Peyer's patch (tissue), 4 donors: ENCODE data around the gene SETD2. TPM values are rescaled to one million over a fixed set of nuclear protein-coding genes. Genes with fewer than 3 reads are reported as not detected.

ENCODE experiments used
- DNase-seq, 3 donors: peaks; one replicate each; pipeline ENCODE4 v3.0.0-alpha.2; 2017 to 2019
- H3K27ac ChIP-seq, 4 donors: fragments of 200-600 bp; sonication (generic); one replicate each; pipeline ENCODE4 v1.5.1; 2016 to 2019
- H3K27me3 ChIP-seq, 2 donors: fragments of 200-600 bp; sonication (generic); one replicate each; pipeline ENCODE4 v1.5.1; 2019
- H3K36me3 ChIP-seq, 3 donors: fragments of 200-600 bp; sonication (generic); one replicate each; pipeline ENCODE4 v1.5.1; 2016 to 2019
- H3K4me1 ChIP-seq, 4 donors: fragments of 200-600 bp; sonication (generic); one replicate each; pipeline ENCODE4 v1.5.1; 2016 to 2019
- H3K4me3 ChIP-seq, 4 donors: fragments of 200-600 bp; sonication (generic); 1 replicate in 3 of 4; 2 replicates in 1 of 4; pipeline ENCODE4 v1.5.1; 2016 to 2019; ENCODE audit warnings: mild to moderate bottlenecking in 1 of 4
- H3K9me3 ChIP-seq, 4 donors: fragments of 200-600 bp; sonication (generic); one replicate each; pipeline ENCODE4 v1.5.1; 2016 to 2019; ENCODE audit warnings: mild to moderate bottlenecking in 1 of 4
- POLR2A ChIP-seq, 2 donors: fragments of 450-650 bp; IDR thresholded peaks; one replicate each; pipeline ENCODE4 v1.5.1; 2017; ENCODE audit warnings: antibody characterized with exemption in 2 of 2, mild to moderate bottlenecking in 2 of 2, moderate library complexity in 2 of 2
- small RNA-seq, 2 donors: library from RNA; depleted of rRNA; stranded (forward); fragments of <200 nt; gene quantifications; one replicate each; pipeline ENCODE3, GENCODE V24; 2016
- total RNA-seq, 4 donors: library from RNA; depleted of rRNA; stranded (reverse); fragments of >200 nt; gene quantifications; one replicate each; pipeline ENCODE4 v1.1.0, GENCODE V29; 2016
- TF ChIP-seq, protein P1 (sequence below), 6 experiments: fragments of 450-650 bp in 4 of 6; fragments of 200-600 bp in 2 of 6; sonication (generic) in 1 of 6; IDR thresholded peaks; one replicate each; pipeline ENCODE4 v1.5.1; 2017 to 2019; ENCODE audit warnings: antibody characterized with exemption in 6 of 6, mild to moderate bottlenecking in 3 of 6, moderate library complexity in 1 of 6

Gene SETD2
- total RNA-seq, 4 donors from 2014 or later = 75.8 to 173 (median 82.2) TPM

DNA sequence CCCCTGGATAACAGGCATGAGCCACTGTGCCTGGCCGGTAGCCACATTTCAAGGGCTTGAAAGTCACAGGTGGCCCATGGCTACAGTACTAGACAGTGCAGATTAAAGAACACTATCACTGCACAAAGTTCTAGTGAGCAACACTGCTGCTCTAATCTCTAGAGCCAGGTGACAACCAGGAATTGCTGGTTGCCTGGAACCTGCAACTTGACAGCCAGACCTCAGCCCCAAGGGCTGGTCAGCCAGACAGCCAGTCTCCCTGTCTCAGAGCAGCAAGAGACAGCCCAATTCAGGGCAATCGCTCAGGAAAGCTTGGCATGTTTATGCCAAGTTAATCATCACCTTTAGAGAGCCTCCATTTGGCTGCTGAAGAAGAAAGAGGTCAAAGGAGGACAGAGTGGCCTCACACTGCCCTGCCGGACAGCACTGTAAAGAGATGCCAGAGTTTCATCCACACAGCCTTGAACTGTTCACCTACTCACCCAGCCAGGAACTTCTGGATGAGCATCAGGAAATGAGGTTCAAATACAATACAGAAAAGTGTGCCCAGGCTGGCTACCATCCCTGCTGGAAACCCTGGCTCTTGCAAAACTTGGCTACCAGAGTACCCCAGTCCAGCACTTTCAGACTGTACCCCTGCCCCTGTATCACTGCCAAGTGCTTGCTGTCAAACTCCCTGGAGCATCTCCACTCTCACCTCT, 193.4 kb downstream of the SETD2 start:
- DNase-seq = peak in 1 of 3 donors; percentile 50
- Histone ChIP-seq H3K9me3 (no peaks in the 10 kb centered on the region), H3K4me3 (no peak overlapping the region), H3K36me3 (peaks cover 0 to 6% (median 0%) of the 10 kb centered on the region in 3 donors), H3K4me1 (peaks cover 12 to 86% (median 36%) of the 10 kb centered on the region in 4 donors), H3K27ac (peak overlapping the region in 2 of 4 donors; percentile 37 to 66), H3K27me3 (no peaks in the 10 kb centered on the region)
- no peak for TF ChIP-seq POLR2A (IDR thresholded peaks at IDR 0.05)
- TF ChIP-seq, protein P1, sequence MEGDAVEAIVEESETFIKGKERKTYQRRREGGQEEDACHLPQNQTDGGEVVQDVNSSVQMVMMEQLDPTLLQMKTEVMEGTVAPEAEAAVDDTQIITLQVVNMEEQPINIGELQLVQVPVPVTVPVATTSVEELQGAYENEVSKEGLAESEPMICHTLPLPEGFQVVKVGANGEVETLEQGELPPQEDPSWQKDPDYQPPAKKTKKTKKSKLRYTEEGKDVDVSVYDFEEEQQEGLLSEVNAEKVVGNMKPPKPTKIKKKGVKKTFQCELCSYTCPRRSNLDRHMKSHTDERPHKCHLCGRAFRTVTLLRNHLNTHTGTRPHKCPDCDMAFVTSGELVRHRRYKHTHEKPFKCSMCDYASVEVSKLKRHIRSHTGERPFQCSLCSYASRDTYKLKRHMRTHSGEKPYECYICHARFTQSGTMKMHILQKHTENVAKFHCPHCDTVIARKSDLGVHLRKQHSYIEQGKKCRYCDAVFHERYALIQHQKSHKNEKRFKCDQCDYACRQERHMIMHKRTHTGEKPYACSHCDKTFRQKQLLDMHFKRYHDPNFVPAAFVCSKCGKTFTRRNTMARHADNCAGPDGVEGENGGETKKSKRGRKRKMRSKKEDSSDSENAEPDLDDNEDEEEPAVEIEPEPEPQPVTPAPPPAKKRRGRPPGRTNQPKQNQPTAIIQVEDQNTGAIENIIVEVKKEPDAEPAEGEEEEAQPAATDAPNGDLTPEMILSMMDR (IDR thresholded peaks at IDR 0.05) = no peak

DNA sequence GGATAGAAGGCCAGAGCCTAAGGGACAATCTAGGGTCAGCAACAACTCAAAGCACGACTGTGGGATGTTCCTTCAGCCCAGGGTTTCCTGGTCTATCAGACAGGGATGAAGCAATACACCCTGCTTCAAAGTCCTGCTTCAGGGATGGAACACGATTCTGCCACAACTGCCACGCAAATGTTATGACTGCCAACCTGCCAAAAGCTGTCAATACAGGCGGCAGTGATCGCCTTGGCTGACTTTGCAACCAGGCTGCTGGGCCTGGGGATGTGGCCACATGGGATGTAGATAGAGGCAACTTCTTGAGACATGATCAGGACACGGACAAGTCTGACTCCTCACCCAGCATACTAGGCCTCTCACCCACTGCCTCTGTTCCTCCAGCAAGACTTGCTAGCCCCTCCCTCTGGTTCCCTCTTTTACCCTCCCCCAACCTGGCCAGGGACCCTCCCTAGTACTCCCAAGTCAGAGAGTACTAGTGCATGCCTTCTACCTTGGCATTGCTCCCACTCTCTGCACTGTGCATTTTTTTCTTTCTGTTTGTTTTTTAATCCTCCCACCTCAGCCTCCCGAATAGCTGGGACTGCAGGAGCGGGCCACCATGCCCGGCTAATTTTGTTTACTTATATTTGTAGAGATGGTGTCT, 195.0 kb downstream of the SETD2 start:
- peak in 1 of 3 donors; percentile 49 for DNase-seq
- Histone ChIP-seq H3K27ac (peak overlapping the region in 1 of 4 donors; percentile 52), H3K4me1 (peaks cover 12 to 79% (median 34%) of the 10 kb centered on the region in 4 donors), H3K4me3 (no peak overlapping the region), H3K36me3 (peaks cover 0 to 10% (median 0%) of the 10 kb centered on the region in 3 donors), H3K9me3 (no peaks in the 10 kb centered on the region), H3K27me3 (no peaks in the 10 kb centered on the region)
- no peak for TF ChIP-seq POLR2A (IDR thresholded peaks at IDR 0.05)
- TF ChIP-seq, protein P1 (IDR thresholded peaks at IDR 0.05) = no peak

DNA sequence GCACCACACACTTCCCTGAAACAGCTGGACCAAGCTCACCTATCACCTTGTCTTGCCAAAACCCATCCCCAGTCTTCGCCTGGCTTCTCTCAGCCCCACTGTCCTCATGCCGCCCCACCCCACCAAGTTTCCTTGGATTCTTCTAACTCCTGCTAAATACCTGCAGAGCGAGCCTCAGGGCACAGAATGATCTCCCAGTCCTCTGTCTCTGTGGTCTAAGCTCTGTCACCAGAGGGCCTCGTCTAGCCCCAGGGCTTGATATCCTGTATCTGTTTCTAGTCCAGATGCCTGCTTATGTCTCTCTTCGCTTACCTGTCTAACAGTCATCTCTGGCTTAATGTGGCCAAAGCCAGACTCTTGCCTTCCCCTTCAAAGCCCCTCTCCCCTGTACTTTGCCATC, 197.1 kb downstream of the SETD2 start:
- no peak for TF ChIP-seq POLR2A (IDR thresholded peaks at IDR 0.05)
- H3K9me3 ChIP-seq = no peaks in the 10 kb centered on the region
- H3K4me3 ChIP-seq = no peak overlapping the region
- peaks cover 12 to 70% (median 30%) of the 10 kb centered on the region in 4 donors for H3K4me1 ChIP-seq
- peak in 2 of 3 donors; percentile 36 to 46 for DNase-seq
- H3K36me3 ChIP-seq = peaks cover 0 to 10% (median 0%) of the 10 kb centered on the region in 3 donors
- H3K27me3 ChIP-seq = no peaks in the 10 kb centered on the region
- H3K27ac ChIP-seq = no peak overlapping the region

Small RNA genes within 50 kb of the gene (small RNA-seq; reads per million reads assigned to genes)
- gene MRPL57P3 = 0 reads per million in 2 donors

Other genes with a start within 250 kb of the SETD2 start
- gene CCDC12, start 187.4 kb downstream of the SETD2 start, total RNA-seq = 10 to 100 TPM; 41.7 to 90.0 (median 59.2) TPM
- gene NBEAL2, start 184.4 kb downstream of the SETD2 start, total RNA-seq = 100 to 1,000 TPM; 111 to 304 (median 229) TPM
- 10 to 100 TPM in 2 of 4 donors, 1 to 10 TPM in 2; 6.9 to 44.6 (median 10.8) TPM for gene KIF9, start 118.7 kb upstream of the SETD2 start, total RNA-seq
- 10 to 100 TPM; 12.1 to 19.5 (median 16.6) TPM for gene KLHL18, start 118.8 kb upstream of the SETD2 start, total RNA-seq
- 100 to 1,000 TPM in 1 of 4 donors, 10 to 100 TPM in 3; 52.4 to 284 (median 80.8) TPM for gene PTPN23, start 216.9 kb upstream of the SETD2 start, total RNA-seq